Duodenal mucosa (tissue), 2 donors: ENCODE data around the gene ARCN1.
"Not testable (repeated sequence)": the region's sequence is repeated elsewhere in the genome, so short reads cannot be mapped to it uniquely, and the experiment has no call there.

Experiments
- H3K27ac ChIP-seq: one replicate; pipeline ENCODE4 v1.7.0; 2013; ENCODE audit warnings: low read depth, low read length
- H3K27me3 ChIP-seq, 2 donors: one replicate each; pipeline ENCODE4 v1.7.0; 2013; ENCODE audit warnings: low read length in 2 of 2, control low read depth in 1 of 2; ENCODE audit not compliant: insufficient read depth in 2 of 2, control insufficient read depth in 1 of 2
- H3K36me3 ChIP-seq, 2 donors: one replicate each; pipeline ENCODE4 v1.7.0; 2013; ENCODE audit warnings: low read length in 2 of 2, control low read depth in 1 of 2; ENCODE audit not compliant: insufficient read depth in 2 of 2, control insufficient read depth in 1 of 2
- H3K4me1 ChIP-seq, 2 donors: one replicate each; pipeline ENCODE4 v1.7.0; 2013; ENCODE audit warnings: low read length in 2 of 2, control low read depth in 1 of 2; ENCODE audit not compliant: insufficient read depth in 2 of 2, control insufficient read depth in 1 of 2
- H3K4me3 ChIP-seq, 2 donors: one replicate each; pipeline ENCODE4 v1.7.0; 2013; ENCODE audit warnings: low read length in 2 of 2, low read depth in 1 of 2
- H3K9ac ChIP-seq, 2 donors: one replicate each; pipeline ENCODE4 v1.7.0; 2013; ENCODE audit warnings: low read length in 2 of 2, low read depth in 1 of 2
- H3K9me3 ChIP-seq, 2 donors: one replicate each; pipeline ENCODE4 v1.7.0; 2013; ENCODE audit warnings: low read length in 2 of 2, control low read depth in 1 of 2; ENCODE audit not compliant: control insufficient read depth in 1 of 2

Gene ARCN1

GRCh38 chr11:118610225-118610772 is 38.1 kb downstream of the ARCN1 start:
- Histone ChIP-seq H3K9ac (peak overlapping the region; percentile 25 to 32), H3K9me3 (no peaks in the 10 kb centered on the region), H3K36me3 (peaks cover 0 to 6% of the 10 kb centered on the region in 2 donors), H3K4me1 (peaks cover 30% of the 10 kb centered on the region in 2 donors), H3K27ac (peak overlapping the region; percentile 56), H3K27me3 (peaks cover 21 to 22% of the 10 kb centered on the region in 2 donors), H3K4me3 (peak overlapping the region; percentile 73 to 74)

- Histone ChIP-seq H3K9ac (peak overlapping the region; percentile 25 to 32), H3K27ac (peak overlapping the region; percentile 56), H3K4me1 (peaks cover 23 to 29% of the 10 kb centered on the region in 2 donors)
Measured at GRCh38 chr11:118610773-118611432, 38.7 kb downstream of the ARCN1 start.

DNA sequence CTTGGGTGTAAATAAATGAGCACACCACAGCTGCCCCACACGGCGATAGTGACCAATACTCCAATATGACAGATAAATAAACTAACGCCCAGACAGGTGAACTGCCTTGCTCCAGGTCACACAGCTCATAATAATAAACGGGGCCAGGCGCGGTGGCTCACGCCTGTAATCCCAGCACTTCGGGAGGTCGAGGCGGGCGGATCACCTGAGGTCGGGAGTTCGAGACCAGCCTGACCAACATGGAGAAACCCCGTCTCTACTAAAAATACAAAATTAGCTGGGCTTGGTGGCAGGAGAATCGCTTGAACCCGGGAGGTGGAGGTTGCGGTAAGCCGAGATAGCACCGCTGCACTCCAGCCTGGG is 39.2 kb downstream of the ARCN1 start:
- peaks cover 21 to 22% of the 10 kb centered on the region in 2 donors for H3K27me3 ChIP-seq
- H3K4me1 ChIP-seq, result peaks cover 20 to 29% of the 10 kb centered on the region in 2 donors
- not testable (repeated sequence) for H3K27ac ChIP-seq, H3K9me3 ChIP-seq, H3K4me3 ChIP-seq
- peak overlapping the region in 1 of 2 donors; percentile 15 for H3K9ac ChIP-seq
- H3K36me3 ChIP-seq, result peaks cover 0 to 11% of the 10 kb centered on the region in 2 donors

More at GRCh38 chr11:118610773-118611432, 38.7 kb downstream of the ARCN1 start:
- Histone ChIP-seq H3K36me3 (peaks cover 0 to 9% of the 10 kb centered on the region in 2 donors), H3K27me3 (peaks cover 21 to 22% of the 10 kb centered on the region in 2 donors), H3K9me3 (no peaks in the 10 kb centered on the region), H3K4me3 (peak overlapping the region; percentile 73 to 74)

DNA sequence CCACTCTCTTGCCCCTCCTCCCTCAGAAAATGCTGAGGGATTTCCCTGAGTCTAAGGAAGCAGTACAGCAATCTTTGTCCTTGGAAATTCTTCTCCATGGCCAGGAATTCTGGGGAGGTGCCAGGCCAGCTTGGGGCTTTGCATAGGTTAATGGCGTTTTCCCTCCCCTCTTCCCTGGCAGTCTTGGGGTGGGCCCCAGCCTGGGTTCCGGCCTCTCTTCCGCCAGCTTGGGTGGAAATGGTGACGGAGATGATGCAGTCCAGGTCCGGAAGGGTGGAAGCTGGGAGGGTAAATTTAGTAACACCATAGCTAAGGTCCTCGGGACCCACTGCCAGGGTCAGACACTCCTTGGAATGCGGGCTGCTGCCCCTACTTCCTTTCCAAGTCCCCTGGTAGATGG is 40.2 kb downstream of the ARCN1 start:
- H3K4me3 ChIP-seq, result no peak overlapping the region
- peaks cover 20 to 29% of the 10 kb centered on the region in 2 donors for H3K4me1 ChIP-seq
- no peak overlapping the region for H3K9ac ChIP-seq

DNA sequence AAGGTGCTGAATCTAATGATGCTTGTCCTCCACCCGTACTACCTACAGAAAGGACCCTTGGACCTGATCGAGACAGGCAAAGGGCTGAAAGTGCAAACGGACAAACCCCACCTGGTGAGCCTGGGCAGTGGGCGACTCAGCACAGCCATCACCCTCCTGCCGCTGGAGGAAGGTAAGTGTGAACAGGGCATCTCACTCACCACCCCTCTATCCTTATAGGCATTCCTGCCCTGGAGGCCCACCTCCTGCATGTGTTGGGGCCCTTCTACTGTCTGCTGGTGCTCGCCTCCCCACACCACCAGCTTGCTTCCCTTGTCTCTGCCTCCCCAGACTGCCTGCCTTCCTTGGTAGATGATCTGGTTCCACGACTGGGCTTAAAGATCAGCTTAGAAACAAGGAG is 42.3 kb downstream of the ARCN1 start:
- Histone ChIP-seq H3K9me3 (no peaks in the 10 kb centered on the region), H3K27ac (no peak overlapping the region), H3K9ac (no peak overlapping the region), H3K4me1 (peaks cover 25 to 28% of the 10 kb centered on the region in 2 donors), H3K27me3 (peaks cover 10 to 13% of the 10 kb centered on the region in 2 donors), H3K4me3 (no peak overlapping the region), H3K36me3 (peaks cover 0 to 11% of the 10 kb centered on the region in 2 donors)

More for the DNA sequence above, 40.2 kb downstream of the ARCN1 start:
- peak overlapping the region; percentile 6 for H3K27ac ChIP-seq
- peaks cover 0 to 11% of the 10 kb centered on the region in 2 donors for H3K36me3 ChIP-seq
- no peaks in the 10 kb centered on the region for H3K9me3 ChIP-seq
- H3K27me3 ChIP-seq, result peaks cover 21 to 22% of the 10 kb centered on the region in 2 donors

DNA sequence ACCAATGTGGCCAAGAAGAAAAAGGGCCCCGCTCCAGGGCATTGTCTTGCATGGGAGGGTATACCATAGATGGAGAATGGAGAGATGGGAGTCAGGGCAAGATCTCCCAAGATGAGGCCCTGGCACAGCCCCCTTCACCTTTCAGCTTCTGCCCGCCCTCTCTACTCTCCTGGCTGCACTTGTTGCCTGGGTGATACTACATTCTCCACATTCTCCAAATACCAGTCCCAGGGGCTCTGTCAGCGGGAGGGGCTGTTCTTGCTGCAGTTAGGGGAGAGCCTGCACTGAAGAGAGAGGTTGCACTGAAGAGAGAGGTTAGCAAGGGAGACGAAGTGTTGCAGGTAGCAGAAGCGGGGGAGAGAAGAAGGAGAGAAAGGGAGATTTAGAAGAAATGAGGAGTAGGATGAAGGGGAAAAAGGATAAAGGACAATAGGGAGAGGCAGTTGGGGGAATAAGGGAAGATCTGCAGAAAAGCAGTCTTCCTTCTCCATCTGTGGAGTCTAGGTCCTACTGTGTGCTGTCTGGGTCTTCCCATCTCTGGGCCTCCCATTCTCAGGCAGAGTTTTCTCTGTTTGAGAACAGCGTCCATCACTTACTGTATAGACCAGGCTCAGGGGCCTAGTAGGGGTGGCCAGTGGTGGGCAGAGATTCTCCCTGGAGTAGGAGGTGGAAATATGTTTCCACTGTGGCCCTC is 43.2 kb downstream of the ARCN1 start:
- Histone ChIP-seq H3K4me3 (no peak overlapping the region), H3K9ac (no peak overlapping the region), H3K4me1 (peaks cover 23% of the 10 kb centered on the region in 2 donors), H3K27me3 (peaks cover 1 to 5% of the 10 kb centered on the region in 2 donors), H3K9me3 (no peaks in the 10 kb centered on the region), H3K27ac (no peak overlapping the region), H3K36me3 (peaks cover 0 to 11% of the 10 kb centered on the region in 2 donors)

GRCh38 chr11:118615976-118616371 is 43.8 kb downstream of the ARCN1 start:
- Histone ChIP-seq H3K4me3 (no peak overlapping the region), H3K9me3 (no peaks in the 10 kb centered on the region), H3K36me3 (peaks cover 0 to 11% of the 10 kb centered on the region in 2 donors), H3K4me1 (peaks cover 25 to 28% of the 10 kb centered on the region in 2 donors), H3K27ac (no peak overlapping the region), H3K9ac (no peak overlapping the region), H3K27me3 (no peaks in the 10 kb centered on the region)

- no peak overlapping the region for H3K4me3 ChIP-seq
- H3K9me3 ChIP-seq, result no peaks in the 10 kb centered on the region
- H3K27ac ChIP-seq, result peak overlapping the region; percentile 79
- peaks cover 29 to 42% of the 10 kb centered on the region in 2 donors for H3K4me1 ChIP-seq
- H3K36me3 ChIP-seq, result peaks cover 0 to 11% of the 10 kb centered on the region in 2 donors
- H3K27me3 ChIP-seq, result no peaks in the 10 kb centered on the region
- H3K9ac ChIP-seq, result peak overlapping the region in 1 of 2 donors; percentile 12
Measured at GRCh38 chr11:118618115-118618990, 46.1 kb downstream of the ARCN1 start.

- Histone ChIP-seq H3K9ac (peak overlapping the region; percentile 11 to 12), H3K4me3 (no peak overlapping the region), H3K27me3 (no peaks in the 10 kb centered on the region), H3K36me3 (peaks cover 0 to 11% of the 10 kb centered on the region in 2 donors), H3K9me3 (no peaks in the 10 kb centered on the region), H3K27ac (peak overlapping the region; percentile 79), H3K4me1 (peaks cover 29 to 43% of the 10 kb centered on the region in 2 donors)
Measured at GRCh38 chr11:118618991-118619375, 46.8 kb downstream of the ARCN1 start.
